Mesenchymal stem cell (in vitro differentiated cells and primary cell): ENCODE results near the gene CCDC85C.
A peak's percentile ranks its signal among the peaks of the same experiment; 100 is the strongest.

Experiments
- DNase-seq: peaks from one replicate; pipeline ENCODE4 v3.0.0-alpha.2; 2013
- H2AFZ ChIP-seq: one replicate; pipeline ENCODE4 v1.6.1; 2013; ENCODE audit warnings: low read depth, mild to moderate bottlenecking, control low read depth, inconsistent platforms, low read length, moderate library complexity
- H2AK5ac ChIP-seq: 2 replicates; pipeline ENCODE4 v1.6.1; 2013; ENCODE audit warnings: low read length, moderate library complexity, mild to moderate bottlenecking, inconsistent platforms; ENCODE audit not compliant: severe bottlenecking
- H2BK120ac ChIP-seq: one replicate; pipeline ENCODE4 v1.6.1; 2013; ENCODE audit warnings: low read depth, mild to moderate bottlenecking, inconsistent platforms, low read length, moderate library complexity
- H2BK12ac ChIP-seq, 2 experiments: one replicate each; pipeline ENCODE4 v1.6.1; 2013; ENCODE audit warnings: inconsistent platforms in 2 of 2, low read length in 2 of 2, mild to moderate bottlenecking in 2 of 2, moderate library complexity in 2 of 2, control low read depth in 1 of 2
- H2BK15ac ChIP-seq: one replicate; pipeline ENCODE4 v1.6.1; 2013; ENCODE audit warnings: mild to moderate bottlenecking, low read depth, inconsistent platforms; ENCODE audit not compliant: poor library complexity, severe bottlenecking
- H2BK5ac ChIP-seq: 2 replicates; pipeline ENCODE4 v1.6.1; 2013; ENCODE audit warnings: low read depth, mild to moderate bottlenecking, low read length, control low read depth, inconsistent platforms; ENCODE audit not compliant: poor library complexity, severe bottlenecking
- H3K14ac ChIP-seq, 2 experiments: one replicate each; pipeline ENCODE4 v1.6.1; 2013; ENCODE audit warnings: inconsistent platforms in 2 of 2, low read length in 2 of 2, control low read depth in 1 of 2, mild to moderate bottlenecking in 1 of 2, moderate library complexity in 1 of 2
- H3K18ac ChIP-seq, 2 experiments: one replicate each; pipeline ENCODE4 v1.6.1; 2013; ENCODE audit warnings: inconsistent platforms in 2 of 2, low read length in 2 of 2, control low read depth in 1 of 2, low read depth in 1 of 2, mild to moderate bottlenecking in 1 of 2
- H3K23ac ChIP-seq, 2 experiments: one replicate each; pipeline ENCODE4 v1.6.1; 2013; ENCODE audit warnings: inconsistent platforms in 2 of 2, low read length in 2 of 2, mild to moderate bottlenecking in 2 of 2, moderate library complexity in 2 of 2, control low read depth in 1 of 2
- H3K27ac ChIP-seq: 2 replicates; pipeline ENCODE4 v1.5.1; 2013; ENCODE audit warnings: mild to moderate bottlenecking, moderate library complexity, low read length, control low read depth, inconsistent platforms; ENCODE audit not compliant: poor library complexity, severe bottlenecking
- H3K27me3 ChIP-seq, 2 experiments: 2 replicates each; pipeline versions ENCODE4 v1.6.1 to v1.7.0; 2013; ENCODE audit warnings: low read length in 2 of 2, mild to moderate bottlenecking in 2 of 2, moderate library complexity in 2 of 2, control low read depth in 1 of 2, inconsistent platforms in 1 of 2; ENCODE audit not compliant: control insufficient read depth in 1 of 2, insufficient read depth in 1 of 2
- H3K36me3 ChIP-seq, 2 experiments: 2 replicates each; pipeline versions ENCODE4 v1.6.1 to v1.7.0; 2013; ENCODE audit warnings: low read length in 2 of 2, control low read depth in 1 of 2, inconsistent platforms in 1 of 2, low read depth in 1 of 2, mild to moderate bottlenecking in 1 of 2; ENCODE audit not compliant: insufficient read depth in 2 of 2, control insufficient read depth in 1 of 2
- H3K4ac ChIP-seq, 2 experiments: one replicate each; pipeline ENCODE4 v1.6.1; 2013; ENCODE audit warnings: inconsistent platforms in 2 of 2, low read length in 2 of 2, mild to moderate bottlenecking in 2 of 2, moderate library complexity in 2 of 2, control low read depth in 1 of 2, low read depth in 1 of 2
- H3K4me1 ChIP-seq: 2 replicates; pipeline ENCODE4 v1.6.1; 2013; ENCODE audit warnings: low read depth, low read length, control low read depth; ENCODE audit not compliant: control insufficient read depth, insufficient read depth
- H3K4me2 ChIP-seq: 2 replicates; pipeline ENCODE4 v1.6.1; 2013; ENCODE audit warnings: low read length, mild to moderate bottlenecking, inconsistent platforms; ENCODE audit not compliant: poor library complexity, severe bottlenecking
- H3K4me3 ChIP-seq, 2 experiments: 2 replicates each; pipeline versions ENCODE4 v1.5.1 to v1.7.0; 2013; ENCODE audit warnings: low read length in 2 of 2, mild to moderate bottlenecking in 2 of 2, control low read depth in 1 of 2, low read depth in 1 of 2; ENCODE audit not compliant: insufficient read depth in 1 of 2
- H3K79me1 ChIP-seq: replicated peaks from 2 replicates; pipeline ENCODE4 v1.6.1; 2013; ENCODE audit warnings: mild to moderate bottlenecking, control low read depth, low read length, inconsistent platforms; ENCODE audit not compliant: poor library complexity, severe bottlenecking
- H3K9ac ChIP-seq: 2 replicates; pipeline ENCODE4 v1.7.0; 2013; ENCODE audit warnings: mild to moderate bottlenecking, low read length, moderate library complexity
- H3K9me3 ChIP-seq: 2 replicates; pipeline ENCODE4 v1.7.0; 2013; ENCODE audit warnings: mild to moderate bottlenecking, low read length; ENCODE audit not compliant: control insufficient read depth
- H4K8ac ChIP-seq: one replicate; pipeline ENCODE4 v1.6.1; 2013; ENCODE audit warnings: inconsistent platforms, mild to moderate bottlenecking, low read length, moderate library complexity
- H4K91ac ChIP-seq: one replicate; pipeline ENCODE4 v1.6.1; 2013; ENCODE audit warnings: mild to moderate bottlenecking, low read length, inconsistent platforms
- WGBS: methylation state at CpG from one replicate; pipeline ENCODE4 v1.1.7; 2013; ENCODE audit warnings: mixed read lengths; 5-methylcytosine and 5-hydroxymethylcytosine counted together

Gene CCDC85C

GRCh38 chr14:99479160-99479905 lies 124.7 kb downstream of the CCDC85C start:
- peaks cover 0 to 4% of the 10 kb centered on the region in 2 experiments for H3K36me3 ChIP-seq

GRCh38 chr14:99478128-99478527 lies 125.9 kb downstream of the CCDC85C start:
- no peak overlapping the region for H3K4me2 ChIP-seq
- no peak overlapping the region for H3K4me3 ChIP-seq
- no peak overlapping the region for H2BK12ac ChIP-seq
- no peak overlapping the region for H2BK5ac ChIP-seq
- H2AK5ac ChIP-seq = no peak overlapping the region
- no peak overlapping the region for H3K9ac ChIP-seq
- H3K14ac ChIP-seq = no peak overlapping the region
- no peak overlapping the region for H3K4ac ChIP-seq
- H4K91ac ChIP-seq = no peak overlapping the region
- H2BK120ac ChIP-seq = no peak overlapping the region
- peaks cover 4% of the 10 kb centered on the region for H3K4me1 ChIP-seq
- H4K8ac ChIP-seq = no peak overlapping the region
- no peak overlapping the region for H3K23ac ChIP-seq
- H3K79me1 ChIP-seq = peaks cover 5% of the 10 kb centered on the region
- no peaks in the 10 kb centered on the region for H3K27me3 ChIP-seq
- H3K9me3 ChIP-seq = no peaks in the 10 kb centered on the region
- no peak overlapping the region for H2AFZ ChIP-seq
- no peak for DNase-seq
- no peak overlapping the region for H3K27ac ChIP-seq
- peaks cover 0 to 4% of the 10 kb centered on the region in 2 experiments for H3K36me3 ChIP-seq
- H2BK15ac ChIP-seq = no peak overlapping the region
- H3K18ac ChIP-seq = no peak overlapping the region
- WGBS = 87% methylated on average over 3 of the region's 4 CpGs

More at GRCh38 chr14:99479160-99479905, 124.7 kb downstream of the CCDC85C start:
- no peak overlapping the region for H2BK15ac ChIP-seq
- H3K18ac ChIP-seq = peak overlapping the region in 1 of 2 experiments; percentile 81
- peak overlapping the region; percentile 86 to 93 for H3K4me3 ChIP-seq
- H3K27ac ChIP-seq = peak overlapping the region; percentile 17
- H3K4me1 ChIP-seq = peaks cover 7% of the 10 kb centered on the region
- H3K4me2 ChIP-seq = peak overlapping the region; percentile 97
- no peak overlapping the region for H2BK5ac ChIP-seq
- no peak overlapping the region for H3K14ac ChIP-seq
- no peak overlapping the region for H2AFZ ChIP-seq
- no peak overlapping the region for H2AK5ac ChIP-seq
- DNase-seq = no peak
- H4K8ac ChIP-seq = no peak overlapping the region
- no peaks in the 10 kb centered on the region for H3K27me3 ChIP-seq
- 40% methylated on average over 17 of the region's 18 CpGs for WGBS
- no peak overlapping the region for H3K4ac ChIP-seq
- no peak overlapping the region for H2BK120ac ChIP-seq
- H2BK12ac ChIP-seq = no peak overlapping the region
- H4K91ac ChIP-seq = no peak overlapping the region
- peak overlapping the region; percentile 79 for H3K9ac ChIP-seq
- H3K79me1 ChIP-seq = no peaks in the 10 kb centered on the region
- H3K9me3 ChIP-seq = no peaks in the 10 kb centered on the region
- no peak overlapping the region for H3K23ac ChIP-seq

- peaks cover 0 to 4% of the 10 kb centered on the region in 2 experiments for H3K36me3 ChIP-seq
- no peak overlapping the region for H3K23ac ChIP-seq
- H3K9ac ChIP-seq = no peak overlapping the region
- no peaks in the 10 kb centered on the region for H3K27me3 ChIP-seq
- no peak overlapping the region for H3K18ac ChIP-seq
- peak; percentile 28 for DNase-seq
- H3K79me1 ChIP-seq = peaks cover 9% of the 10 kb centered on the region
- WGBS = 100% methylated on average over 1 of the region's 1 CpG
- H2BK12ac ChIP-seq = no peak overlapping the region
- H3K9me3 ChIP-seq = no peaks in the 10 kb centered on the region
- H3K4me2 ChIP-seq = no peak overlapping the region
- H2AFZ ChIP-seq = no peak overlapping the region
- H2AK5ac ChIP-seq = no peak overlapping the region
- H3K14ac ChIP-seq = no peak overlapping the region
- H2BK120ac ChIP-seq = no peak overlapping the region
- no peak overlapping the region for H3K4ac ChIP-seq
- no peak overlapping the region for H2BK15ac ChIP-seq
- no peak overlapping the region for H4K91ac ChIP-seq
- no peak overlapping the region for H3K4me3 ChIP-seq
- H4K8ac ChIP-seq = no peak overlapping the region
- H3K27ac ChIP-seq = no peak overlapping the region
- H3K4me1 ChIP-seq = peaks cover 3% of the 10 kb centered on the region
- no peak overlapping the region for H2BK5ac ChIP-seq
Measured at GRCh38 chr14:99476864-99477263, 127.1 kb downstream of the CCDC85C start.

- no peak overlapping the region for H3K9ac ChIP-seq
Measured at GRCh38 chr14:99475660-99476059, 128.3 kb downstream of the CCDC85C start.

More at GRCh38 chr14:99475660-99476059, 128.3 kb downstream of the CCDC85C start:
- Histone ChIP-seq H3K14ac (no peak overlapping the region), H2BK5ac (no peak overlapping the region), H3K4me3 (no peak overlapping the region), H2AK5ac (no peak overlapping the region), H4K8ac (no peak overlapping the region), H3K4me1 (peaks cover 3% of the 10 kb centered on the region), H2BK15ac (no peak overlapping the region), H3K27ac (no peak overlapping the region), H2BK120ac (no peak overlapping the region), H3K4ac (no peak overlapping the region), H3K18ac (no peak overlapping the region), H3K4me2 (no peak overlapping the region), H2BK12ac (no peak overlapping the region), H3K79me1 (peaks cover 14% of the 10 kb centered on the region), H2AFZ (no peak overlapping the region), H3K36me3 (peaks cover 0 to 4% of the 10 kb centered on the region in 2 experiments), H3K9me3 (no peaks in the 10 kb centered on the region), H3K23ac (no peak overlapping the region), H4K91ac (no peak overlapping the region), H3K27me3 (no peaks in the 10 kb centered on the region)
- WGBS = 88% methylated on average over 1 of the region's 2 CpGs
- DNase-seq = no peak
